Subcutaneous adipose tissue (tissue), 4 donors: ENCODE results near the gene KRTAP10-7. TPM values are rescaled to one million over a fixed set of nuclear protein-coding genes. Genes with fewer than 3 reads are reported as not detected.

Experiments used
- total RNA-seq, 4 donors: library from RNA; depleted of rRNA; stranded (reverse); fragments of >200 nt; gene quantifications; one replicate each; pipeline ENCODE4 v1.1.0, GENCODE V29; 2016
- TF ChIP-seq, protein P1 (sequence below): fragments of 450-650 bp; IDR thresholded peaks from one replicate; pipeline ENCODE4 v1.5.1; 2016; ENCODE audit warnings: low read depth, mild to moderate bottlenecking, control low read depth, antibody characterized with exemption, moderate library complexity

Gene KRTAP10-7
- total RNA-seq, 4 donors from 2014 or later, result not detected

DNA sequence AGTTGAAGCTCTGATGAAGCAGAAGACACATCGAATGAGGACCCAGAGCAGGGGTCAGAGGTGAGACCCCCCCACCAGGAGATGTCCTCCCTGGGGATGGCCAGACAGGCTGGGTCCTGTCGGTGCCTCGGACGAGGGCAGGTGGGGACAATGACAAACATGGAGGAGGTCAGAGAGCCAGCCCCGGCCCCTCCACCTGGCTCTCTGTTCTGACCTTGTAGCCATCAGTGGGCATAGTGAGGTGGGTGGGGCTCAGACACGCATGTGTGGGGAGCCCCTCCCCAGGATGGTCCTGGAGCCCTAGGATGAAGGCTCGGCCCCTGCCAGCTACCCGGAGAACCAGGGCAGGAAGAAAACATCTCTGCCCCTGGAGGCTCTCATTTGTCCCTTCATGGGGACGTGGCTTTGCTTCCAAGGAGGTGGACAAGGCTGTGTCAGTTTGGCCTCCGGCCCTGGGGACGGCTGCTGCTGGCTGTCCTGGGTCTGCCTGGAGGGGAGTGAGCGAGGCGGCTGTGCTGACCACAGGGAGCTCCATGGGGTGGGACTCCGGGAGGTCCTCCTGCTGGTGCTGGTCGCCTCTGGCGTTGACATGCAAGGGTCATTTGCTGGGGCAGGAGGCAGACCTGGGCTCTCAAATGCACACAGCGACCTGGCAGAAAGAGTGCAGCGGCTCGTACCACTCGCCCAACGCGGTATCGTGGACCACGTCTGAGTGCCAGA is 10.7 kb upstream of the KRTAP10-7 start:
- TF ChIP-seq, protein P1, sequence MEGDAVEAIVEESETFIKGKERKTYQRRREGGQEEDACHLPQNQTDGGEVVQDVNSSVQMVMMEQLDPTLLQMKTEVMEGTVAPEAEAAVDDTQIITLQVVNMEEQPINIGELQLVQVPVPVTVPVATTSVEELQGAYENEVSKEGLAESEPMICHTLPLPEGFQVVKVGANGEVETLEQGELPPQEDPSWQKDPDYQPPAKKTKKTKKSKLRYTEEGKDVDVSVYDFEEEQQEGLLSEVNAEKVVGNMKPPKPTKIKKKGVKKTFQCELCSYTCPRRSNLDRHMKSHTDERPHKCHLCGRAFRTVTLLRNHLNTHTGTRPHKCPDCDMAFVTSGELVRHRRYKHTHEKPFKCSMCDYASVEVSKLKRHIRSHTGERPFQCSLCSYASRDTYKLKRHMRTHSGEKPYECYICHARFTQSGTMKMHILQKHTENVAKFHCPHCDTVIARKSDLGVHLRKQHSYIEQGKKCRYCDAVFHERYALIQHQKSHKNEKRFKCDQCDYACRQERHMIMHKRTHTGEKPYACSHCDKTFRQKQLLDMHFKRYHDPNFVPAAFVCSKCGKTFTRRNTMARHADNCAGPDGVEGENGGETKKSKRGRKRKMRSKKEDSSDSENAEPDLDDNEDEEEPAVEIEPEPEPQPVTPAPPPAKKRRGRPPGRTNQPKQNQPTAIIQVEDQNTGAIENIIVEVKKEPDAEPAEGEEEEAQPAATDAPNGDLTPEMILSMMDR, result no peak

DNA sequence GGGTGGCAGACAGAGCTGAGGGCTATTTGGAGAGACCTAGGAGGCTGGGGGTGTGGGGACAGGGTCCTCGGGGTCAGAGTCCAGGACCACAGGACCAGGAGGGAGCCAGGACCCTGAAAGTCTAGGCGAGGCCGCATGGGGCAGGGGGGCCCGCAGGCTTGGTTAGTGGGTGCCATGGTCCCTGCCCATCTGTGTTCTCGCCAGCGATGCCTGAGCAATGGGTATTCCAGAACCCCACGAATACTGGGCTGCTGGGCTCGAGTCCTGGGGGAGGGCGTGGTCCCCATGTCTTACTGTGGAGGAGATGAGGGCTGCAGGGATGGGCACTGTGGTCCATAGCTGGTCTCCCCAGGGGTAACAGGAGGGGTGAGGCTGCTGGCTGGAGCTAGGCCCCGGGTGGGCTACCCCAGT is 10.1 kb upstream of the KRTAP10-7 start:
- TF ChIP-seq, protein P1, result no peak

DNA sequence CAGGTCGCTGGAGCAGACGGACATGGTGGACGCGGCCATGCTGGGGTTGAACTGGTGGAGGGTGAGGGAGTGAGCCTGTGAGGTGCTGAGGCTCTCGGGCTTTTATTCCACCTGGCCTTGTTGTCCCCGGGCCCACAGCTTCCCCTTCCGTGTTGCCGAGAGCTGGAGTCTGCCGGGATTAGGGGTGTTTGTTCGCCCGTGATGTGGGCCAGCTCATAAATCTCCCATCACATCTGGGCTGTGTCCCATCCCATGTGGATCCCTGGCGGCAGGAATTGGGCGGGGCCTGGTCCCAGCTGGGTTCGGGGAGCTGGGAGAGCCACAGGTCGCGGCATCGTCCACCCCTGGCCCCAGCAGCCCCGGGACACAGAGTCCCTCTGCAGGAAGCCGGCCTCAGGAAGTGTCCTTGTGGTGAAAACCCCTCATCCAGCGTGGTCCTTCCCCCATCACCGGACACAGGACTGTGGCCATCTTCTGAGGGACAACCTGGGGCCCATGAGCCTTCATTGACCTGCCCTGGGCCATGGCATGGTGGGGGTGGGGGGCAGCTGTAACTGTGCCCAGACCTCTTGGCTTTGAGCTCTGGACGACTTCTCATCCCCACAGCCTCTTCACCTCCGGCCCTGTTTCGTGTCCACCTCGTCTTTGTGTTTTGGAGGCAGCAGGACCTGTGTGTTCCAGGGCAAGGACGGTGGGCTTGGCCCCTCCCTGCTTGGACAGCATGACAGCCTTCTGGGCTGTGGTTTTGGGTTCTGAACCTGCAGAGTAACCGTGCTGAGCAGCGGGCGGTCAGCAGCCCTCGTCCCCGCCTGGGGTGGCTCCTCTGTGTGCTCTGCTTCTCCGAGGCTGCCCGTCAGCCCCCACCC is 7.7 kb upstream of the KRTAP10-7 start, which contains the start of gene KRTAP10-6:
TSS of gene KRTAP10-6 (minus strand) at position 60 of the 866 bp plus-strand sequence. CDS start at position 39, 21 bp downstream.
- TF ChIP-seq, protein P1, result no peak

DNA sequence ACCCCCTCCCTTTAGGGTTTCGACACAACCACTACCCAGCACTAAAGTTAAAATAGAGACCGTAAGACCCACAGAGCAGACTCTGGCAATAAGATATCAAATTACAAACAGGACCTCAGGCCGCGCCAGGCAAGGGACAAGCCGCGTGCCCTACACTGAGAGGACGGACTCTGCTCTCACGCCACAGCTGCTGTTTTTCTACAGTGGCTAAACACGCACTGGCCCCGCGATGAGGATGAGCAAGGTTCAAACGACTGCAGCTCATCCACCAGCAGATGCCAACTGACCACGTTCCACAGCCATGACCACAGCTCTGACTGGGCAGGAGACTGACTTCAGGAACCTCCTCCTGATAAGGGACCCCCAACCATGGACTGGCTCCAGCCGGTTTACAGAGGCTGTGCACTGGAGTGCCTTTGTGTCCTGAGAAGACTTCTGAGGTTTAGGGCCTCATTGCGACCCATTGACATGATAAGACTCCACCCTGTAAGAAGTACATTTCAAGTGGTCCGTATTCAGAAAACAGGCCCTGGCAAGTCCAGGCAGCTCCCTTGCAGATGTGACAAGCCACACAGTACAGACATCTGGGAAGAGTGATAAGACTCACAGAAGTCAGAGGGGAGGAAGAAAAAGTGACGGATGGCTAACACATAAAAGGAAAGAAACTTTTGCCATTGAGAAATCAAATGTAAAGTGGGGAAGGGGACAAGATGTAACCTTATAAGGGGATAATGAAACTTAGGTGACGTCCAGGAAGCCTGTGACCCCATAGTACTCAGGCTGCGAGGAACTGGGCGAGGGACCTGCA is 6.6 kb upstream of the KRTAP10-7 start:
- TF ChIP-seq, protein P1, result no peak

DNA sequence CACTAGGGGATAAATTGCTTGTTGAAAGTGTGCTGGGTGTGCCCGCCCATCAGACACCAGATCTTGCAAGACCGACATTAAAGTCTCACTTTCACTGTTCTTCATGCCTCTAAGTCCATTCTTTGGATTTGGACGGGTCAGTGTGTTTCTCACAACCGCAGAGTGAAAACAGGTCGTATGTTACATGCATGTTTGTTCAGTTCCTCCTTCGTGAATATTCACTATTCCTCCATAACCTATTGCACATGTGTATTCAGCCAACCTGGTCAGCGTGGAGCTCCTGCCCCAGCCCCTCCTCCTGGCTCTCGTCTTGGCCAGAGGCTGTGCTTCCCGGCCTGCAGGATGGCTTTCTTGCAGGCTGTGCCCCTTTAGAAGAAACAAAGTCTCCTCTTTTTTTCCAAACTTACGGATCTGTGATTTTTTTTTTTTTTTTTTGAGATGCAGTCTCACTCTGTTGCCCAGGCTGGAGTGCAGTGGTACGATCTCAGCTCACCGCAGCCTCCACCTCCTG is 5.9 kb upstream of the KRTAP10-7 start:
- TF ChIP-seq, protein P1, result no peak

DNA sequence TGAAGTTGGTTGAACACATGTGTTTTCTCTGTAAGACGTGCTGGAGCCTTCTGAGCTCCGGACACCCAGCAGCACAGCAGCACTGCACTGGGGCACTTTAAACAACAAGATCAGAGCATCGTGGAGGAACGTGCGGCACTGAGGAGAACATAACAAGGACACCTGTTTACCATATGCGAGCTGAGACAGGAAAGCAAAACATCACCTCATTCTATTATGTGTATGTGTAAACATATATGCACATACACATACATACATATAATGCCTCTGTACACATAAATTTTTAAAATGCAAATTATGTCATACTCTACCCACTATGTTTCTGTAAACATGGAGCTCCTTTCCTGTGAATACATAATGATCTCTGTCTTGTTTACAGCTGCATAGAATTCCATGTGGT is 4.9 kb upstream of the KRTAP10-7 start:
- TF ChIP-seq, protein P1, result no peak
